MCF 10A (cell line): Measurements from ENCODE around the gene PLOD1. TPM values are rescaled to one million over a fixed set of nuclear protein-coding genes. Genes with fewer than 3 reads are reported as not detected.

ENCODE experiments used
- BruUV-seq: library from RNA; stranded (reverse); fragments of 400-500 nt; replicated peaks from 2 replicates; lab custom pipeline; 2021; lab: Mats Ljungman, UMichigan
- CTCF ChIA-PET: fragments of 300-600 bp; sonication (Branson Sonifier 250); formaldehyde crosslinking; extraction: SDS; loops from one replicate; lab custom pipeline; 2021; ENCODE audit warnings: antibody characterized with exemption, inconsistent platforms; lab: Yijun Ruan, JAX
- POLR2A ChIA-PET: fragments of 300-600, 350-650 bp; sonication (Branson Sonifier 250); formaldehyde crosslinking; extraction: SDS; loops from one replicate; lab custom pipeline; 2020; ENCODE audit warnings: antibody characterized with exemption, inconsistent platforms; lab: Yijun Ruan, JAX
- DNase-seq: peaks from one replicate; pipeline ENCODE4 v3.0.0-alpha.2; 2018; ENCODE audit not compliant: unreplicated experiment
- H3K27ac Mint-ChIP-seq: one replicate; pipeline ENCODE4 v1.8.0; 2022; ENCODE audit warnings: mild to moderate bottlenecking, low read depth, mixed read lengths; ENCODE audit not compliant: unreplicated experiment
- H3K27me3 Mint-ChIP-seq: one replicate; pipeline ENCODE4 v1.8.0; 2022; ENCODE audit warnings: mixed read lengths; ENCODE audit not compliant: insufficient read depth, unreplicated experiment
- H3K36me3 Mint-ChIP-seq: one replicate; pipeline ENCODE4 v1.8.0; 2022; ENCODE audit warnings: mild to moderate bottlenecking, moderate library complexity, mixed read lengths; ENCODE audit not compliant: insufficient read depth, unreplicated experiment
- H3K4me1 Mint-ChIP-seq: one replicate; pipeline ENCODE4 v1.8.0; 2022; ENCODE audit warnings: mixed read lengths; ENCODE audit not compliant: insufficient read depth, unreplicated experiment
- H3K4me3 Mint-ChIP-seq: one replicate; pipeline ENCODE4 v1.8.0; 2022; ENCODE audit warnings: mild to moderate bottlenecking, moderate library complexity, mixed read lengths; ENCODE audit not compliant: unreplicated experiment
- H3K9me3 Mint-ChIP-seq: one replicate; pipeline ENCODE4 v1.8.0; 2022; ENCODE audit warnings: mixed read lengths; ENCODE audit not compliant: unreplicated experiment
- intact Hi-C: fragments of 100-400 bp; cut with micrococcal nuclease; formaldehyde crosslinking; loops from 2 replicates; pipeline ENCODE4 v1.14.1; 2022
- total RNA-seq: library from RNA; stranded (reverse); gene quantifications from 2 replicates; pipeline ENCODE4 v1.2.3, GENCODE V29; 2022
- TF ChIP-seq, protein P1 (sequence below): fragments of 200-600 bp; IDR thresholded peaks from one replicate; pipeline ENCODE4 v1.8.0; 2022; ENCODE audit warnings: antibody characterized with exemption, mild to moderate bottlenecking; ENCODE audit not compliant: unreplicated experiment

PLOD1 gene
- total RNA-seq, 1 experiment from 2014 or later = 48.2 TPM

DNA sequence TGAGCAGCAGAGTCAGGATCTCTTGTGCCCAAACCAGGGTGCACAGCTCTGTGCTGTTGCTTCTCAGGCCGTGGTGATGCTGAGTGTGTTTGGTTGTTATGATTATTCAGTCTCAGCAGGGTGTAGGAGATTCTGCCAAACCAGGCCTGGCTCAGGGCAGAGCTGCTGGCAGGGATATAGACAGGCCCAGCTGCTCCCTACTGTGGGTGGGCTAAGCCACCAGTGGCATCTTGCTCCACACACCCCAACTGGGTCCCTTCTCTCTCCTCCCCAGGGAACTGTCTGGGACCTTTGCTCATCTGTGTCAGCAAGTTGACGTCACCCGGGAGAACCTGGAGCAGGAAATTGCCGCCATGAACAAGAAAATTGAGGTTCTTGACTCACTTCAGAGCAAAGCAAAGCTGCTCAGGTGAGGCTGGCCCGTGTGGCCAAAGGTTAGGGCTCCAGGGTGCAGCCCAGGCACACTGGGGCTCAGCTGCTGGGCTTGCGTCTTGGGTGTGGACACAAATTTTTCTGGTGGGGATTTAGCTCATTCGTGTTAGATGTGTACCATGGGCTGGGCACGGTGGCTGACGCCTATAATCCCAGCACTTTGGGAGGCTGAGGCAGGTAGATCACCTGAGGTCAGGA lies 74.9 kb downstream of the PLOD1 start:
- intact Hi-C loops = no loop called here
- no peak overlapping the region for H3K27ac Mint-ChIP-seq
- no peak for DNase-seq
- no peaks in the 10 kb centered on the region for H3K9me3 Mint-ChIP-seq
- TF ChIP-seq, protein P1, sequence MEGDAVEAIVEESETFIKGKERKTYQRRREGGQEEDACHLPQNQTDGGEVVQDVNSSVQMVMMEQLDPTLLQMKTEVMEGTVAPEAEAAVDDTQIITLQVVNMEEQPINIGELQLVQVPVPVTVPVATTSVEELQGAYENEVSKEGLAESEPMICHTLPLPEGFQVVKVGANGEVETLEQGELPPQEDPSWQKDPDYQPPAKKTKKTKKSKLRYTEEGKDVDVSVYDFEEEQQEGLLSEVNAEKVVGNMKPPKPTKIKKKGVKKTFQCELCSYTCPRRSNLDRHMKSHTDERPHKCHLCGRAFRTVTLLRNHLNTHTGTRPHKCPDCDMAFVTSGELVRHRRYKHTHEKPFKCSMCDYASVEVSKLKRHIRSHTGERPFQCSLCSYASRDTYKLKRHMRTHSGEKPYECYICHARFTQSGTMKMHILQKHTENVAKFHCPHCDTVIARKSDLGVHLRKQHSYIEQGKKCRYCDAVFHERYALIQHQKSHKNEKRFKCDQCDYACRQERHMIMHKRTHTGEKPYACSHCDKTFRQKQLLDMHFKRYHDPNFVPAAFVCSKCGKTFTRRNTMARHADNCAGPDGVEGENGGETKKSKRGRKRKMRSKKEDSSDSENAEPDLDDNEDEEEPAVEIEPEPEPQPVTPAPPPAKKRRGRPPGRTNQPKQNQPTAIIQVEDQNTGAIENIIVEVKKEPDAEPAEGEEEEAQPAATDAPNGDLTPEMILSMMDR = no peak
- ChIA-PET POLR2A (interaction anchor here (1.8 kb wide), 1 partner anchor 9 kb away, joined by 8 read pairs; the partner anchor contains the start of gene MIIP), CTCF (interaction anchor here (0.9 kb wide), 1 partner anchor 9 kb away, joined by 3 read pairs; no protein-coding TSS in a partner anchor)
- no peak overlapping the region for H3K4me3 Mint-ChIP-seq
- no peaks in the 10 kb centered on the region for H3K27me3 Mint-ChIP-seq
- peaks cover 93% of the 10 kb centered on the region for H3K36me3 Mint-ChIP-seq
- no TSS peak for BruUV-seq
- H3K4me1 Mint-ChIP-seq = no peaks in the 10 kb centered on the region

DNA sequence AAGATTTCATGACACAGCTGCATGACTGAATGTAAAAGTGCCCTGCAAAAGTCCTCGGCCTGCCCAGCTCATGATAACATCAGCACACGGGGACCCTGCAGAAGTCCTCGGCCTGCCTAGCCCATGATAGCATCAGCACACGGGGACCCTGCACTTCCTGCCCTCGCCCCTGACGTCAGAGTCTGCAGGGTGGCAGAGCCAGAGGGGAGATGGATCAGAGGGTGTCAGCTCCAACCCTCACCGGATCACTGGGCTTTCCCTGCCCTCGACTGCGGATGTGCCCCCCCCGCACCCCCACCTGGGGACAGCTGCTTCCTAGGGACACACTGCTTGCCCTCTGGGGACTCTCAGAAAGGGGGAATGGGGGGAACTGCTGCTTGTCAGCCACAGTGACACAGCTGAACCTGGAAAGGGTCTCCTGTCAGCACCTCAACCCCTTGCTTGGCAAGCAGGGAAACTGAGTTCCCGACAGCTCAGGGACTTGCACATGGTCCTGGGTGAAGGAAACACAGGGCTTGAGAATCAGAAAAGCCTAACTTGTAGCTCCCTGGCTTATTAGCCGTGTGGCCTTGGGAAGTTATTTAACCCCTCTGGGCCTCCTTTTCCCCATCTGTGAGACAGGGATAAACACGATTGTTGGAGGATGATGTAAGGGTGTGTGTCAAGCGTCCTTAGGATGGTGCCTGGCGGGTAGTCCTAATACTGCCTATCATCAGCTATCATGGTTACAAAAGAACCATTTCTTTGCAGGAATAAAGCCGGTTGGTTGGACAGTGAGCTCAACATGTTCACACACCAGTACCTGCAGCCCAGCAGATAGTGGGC lies 76.4 kb downstream of the PLOD1 start:
- BruUV-seq = no TSS peak
- Mint-ChIP-seq H3K4me1 (no peaks in the 10 kb centered on the region), H3K36me3 (peaks cover 86% of the 10 kb centered on the region), H3K9me3 (no peaks in the 10 kb centered on the region), H3K4me3 (no peak overlapping the region), H3K27me3 (no peaks in the 10 kb centered on the region), H3K27ac (no peak overlapping the region)
- ChIA-PET POLR2A (interaction anchor here (0.8 to 2.2 kb wide), 4 partner anchors 8 to 103 kb away, joined by 5 to 9 read pairs (median 6); partner anchors contain the start of genes MFN2 and MIIP), CTCF (interaction anchor here (0.7 kb wide), 1 partner anchor 239 kb away, joined by 3 read pairs; no protein-coding TSS in a partner anchor)
- TF ChIP-seq, protein P1 = no peak
- no peak for DNase-seq
- intact Hi-C loops = no loop called here

DNA sequence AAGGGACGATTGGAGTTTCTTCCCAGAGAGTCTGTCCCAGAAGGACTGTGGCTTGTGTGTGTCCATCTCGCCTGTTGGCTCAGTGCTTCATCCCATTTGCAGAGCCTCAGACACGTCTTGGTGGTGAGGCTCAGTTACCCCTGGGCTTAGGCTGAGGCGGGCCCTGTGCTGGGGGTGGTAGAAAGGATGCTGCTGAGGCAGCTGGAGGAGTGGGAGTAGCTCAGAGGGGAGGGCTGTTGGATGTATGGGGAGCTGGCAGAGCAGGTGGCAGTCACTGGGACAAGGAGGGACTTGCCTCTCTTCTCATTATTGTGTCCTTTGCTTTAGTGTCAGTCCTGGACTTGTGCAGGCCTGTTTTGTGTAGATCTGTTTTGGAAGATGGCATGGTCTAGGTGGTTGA lies 77.5 kb downstream of the PLOD1 start:
- no peaks in the 10 kb centered on the region for H3K27me3 Mint-ChIP-seq
- BruUV-seq = no TSS peak
- no peak for DNase-seq
- TF ChIP-seq, protein P1 = no peak
- H3K4me3 Mint-ChIP-seq = no peak overlapping the region
- ChIA-PET CTCF (no interaction called here), POLR2A (interaction anchor here (2.2 kb wide), 1 partner anchor 31 kb away, joined by 9 read pairs; the partner anchor contains the start of gene MFN2)
- no peaks in the 10 kb centered on the region for H3K9me3 Mint-ChIP-seq
- no peak overlapping the region for H3K27ac Mint-ChIP-seq
- no peaks in the 10 kb centered on the region for H3K4me1 Mint-ChIP-seq
- intact Hi-C loops = no loop called here
- peaks cover 75% of the 10 kb centered on the region for H3K36me3 Mint-ChIP-seq
